Measurements from ENCODE around the gene ABCC8.

DNA sequence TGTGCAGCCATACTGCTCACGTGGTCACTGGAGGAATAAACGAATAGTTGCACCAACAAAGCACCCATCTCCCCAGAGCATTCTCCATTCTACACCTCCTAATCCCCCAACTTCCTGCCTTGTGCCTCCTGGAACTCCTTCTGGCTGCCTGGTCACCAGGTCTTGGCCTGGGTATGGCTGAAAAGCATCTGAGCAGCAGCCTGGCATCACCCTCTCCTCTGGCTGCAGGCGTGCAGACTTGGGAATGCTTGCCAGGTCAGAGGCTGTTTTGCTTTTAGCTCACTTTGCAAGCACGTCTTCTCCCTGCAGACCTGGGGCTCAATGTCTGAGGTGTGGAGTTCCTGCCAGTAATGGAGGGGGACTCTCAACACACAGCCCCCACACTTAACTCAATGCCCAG is 54.9 kb downstream of the ABCC8 start:
- TF ChIP-seq, protein P1, sequence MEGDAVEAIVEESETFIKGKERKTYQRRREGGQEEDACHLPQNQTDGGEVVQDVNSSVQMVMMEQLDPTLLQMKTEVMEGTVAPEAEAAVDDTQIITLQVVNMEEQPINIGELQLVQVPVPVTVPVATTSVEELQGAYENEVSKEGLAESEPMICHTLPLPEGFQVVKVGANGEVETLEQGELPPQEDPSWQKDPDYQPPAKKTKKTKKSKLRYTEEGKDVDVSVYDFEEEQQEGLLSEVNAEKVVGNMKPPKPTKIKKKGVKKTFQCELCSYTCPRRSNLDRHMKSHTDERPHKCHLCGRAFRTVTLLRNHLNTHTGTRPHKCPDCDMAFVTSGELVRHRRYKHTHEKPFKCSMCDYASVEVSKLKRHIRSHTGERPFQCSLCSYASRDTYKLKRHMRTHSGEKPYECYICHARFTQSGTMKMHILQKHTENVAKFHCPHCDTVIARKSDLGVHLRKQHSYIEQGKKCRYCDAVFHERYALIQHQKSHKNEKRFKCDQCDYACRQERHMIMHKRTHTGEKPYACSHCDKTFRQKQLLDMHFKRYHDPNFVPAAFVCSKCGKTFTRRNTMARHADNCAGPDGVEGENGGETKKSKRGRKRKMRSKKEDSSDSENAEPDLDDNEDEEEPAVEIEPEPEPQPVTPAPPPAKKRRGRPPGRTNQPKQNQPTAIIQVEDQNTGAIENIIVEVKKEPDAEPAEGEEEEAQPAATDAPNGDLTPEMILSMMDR (IDR thresholded peaks at IDR 0.05): no peak
- no peak for TF ChIP-seq POLR2A (IDR thresholded peaks at IDR 0.05)
